SK-N-SH (cell line): ENCODE data around the gene KRT72. TPM values are rescaled to one million over a fixed set of nuclear protein-coding genes. Genes with fewer than 3 reads are reported as not detected.

Experiments
- CTCF ChIA-PET: fragments of 300-600, 350-600 bp; formaldehyde crosslinking; extraction: SDS; loops from one replicate; lab custom pipeline; 2021; lab: Yijun Ruan, JAX
- POLR2A ChIA-PET: fragments of 350-600 bp; sonication (Branson Sonifier 250); formaldehyde crosslinking; extraction: SDS; loops from one replicate; lab custom pipeline; 2020; ENCODE audit warnings: antibody characterized with exemption, inconsistent platforms; lab: Yijun Ruan, JAX
- DNase-seq: peaks from one replicate; pipeline ENCODE4 v3.0.0; 2012
- H2AFZ ChIP-seq: fragments of 200-600 bp; sonication (generic); 2 replicates; pipeline ENCODE4 v1.8.1; 2016; ENCODE audit warnings: antibody characterized with exemption, mild to moderate bottlenecking, low read depth
- H3F3A ChIP-seq: fragments of 200-600 bp; sonication (generic); replicated peaks from 2 replicates; pipeline ENCODE3; 2016; ENCODE audit warnings: antibody characterized with exemption, mild to moderate bottlenecking; ENCODE audit not compliant: insufficient read depth
- H3K27ac ChIP-seq, 2 experiments: fragments of 200-500 bp in 1 of 2; fragments of 200-600 bp in 1 of 2; sonication (Bioruptor generic) in 1 of 2; sonication (generic), shearing (Covaris generic) in 1 of 2; 2 replicates each; pipeline versions ENCODE4 v1.5.1 to v1.6.1; 2014 to 2016; ENCODE audit warnings: low read depth in 2 of 2, inconsistent platforms in 1 of 2, low read length in 1 of 2, mild to moderate bottlenecking in 1 of 2, mixed read lengths in 1 of 2
- H3K27me3 ChIP-seq: fragments of 200-600 bp; sonication (generic), shearing (Covaris generic); 2 replicates; pipeline ENCODE4 v1.6.1; 2016; ENCODE audit warnings: mixed run types; ENCODE audit not compliant: insufficient read depth
- H3K36me3 ChIP-seq, 2 experiments: fragments of 200-500 bp in 1 of 2; fragments of 200-600 bp in 1 of 2; sonication (Bioruptor generic) in 1 of 2; sonication (generic) in 1 of 2; replicated peaks in 1 of 2; 2 replicates each; pipeline versions ENCODE3 to v1.5.1; 2014 to 2016; ENCODE audit warnings: low read length in 1 of 2, mild to moderate bottlenecking in 1 of 2; ENCODE audit not compliant: insufficient read depth in 2 of 2, control insufficient read depth in 1 of 2
- H3K4me1 ChIP-seq, 2 experiments: fragments of 200-500 bp in 1 of 2; fragments of 200-600 bp in 1 of 2; sonication (Bioruptor generic) in 1 of 2; sonication (generic), shearing (Covaris generic) in 1 of 2; 2 replicates each; pipeline versions ENCODE4 v1.5.1 to v1.6.1; 2014 to 2016; ENCODE audit warnings: low read depth in 1 of 2, low read length in 1 of 2, mixed run types in 1 of 2; ENCODE audit not compliant: insufficient read depth in 2 of 2, control insufficient read depth in 1 of 2
- H3K4me2 ChIP-seq: fragments of 200-600 bp; sonication (generic), shearing (Covaris generic); 2 replicates; pipeline ENCODE4 v1.6.1; 2017; ENCODE audit warnings: mixed run types
- H3K4me3 ChIP-seq, 2 experiments: fragments of 200-500 bp in 1 of 2; fragments of 200-600 bp in 1 of 2; sonication (Bioruptor generic) in 1 of 2; sonication (generic), shearing (Covaris generic) in 1 of 2; 2 replicates each; pipeline versions ENCODE4 v1.5.1 to v1.8.1; 2014 to 2016; ENCODE audit warnings: low read depth in 2 of 2, inconsistent platforms in 1 of 2, low read length in 1 of 2, mild to moderate bottlenecking in 1 of 2, mixed read lengths in 1 of 2, moderate library complexity in 1 of 2
- H3K79me2 ChIP-seq: fragments of 200-600 bp; sonication (generic); 2 replicates; pipeline ENCODE4 v1.8.1; 2017; ENCODE audit warnings: mild to moderate bottlenecking; ENCODE audit not compliant: insufficient read depth
- H3K9ac ChIP-seq: fragments of 200-600 bp; sonication (generic); 2 replicates; pipeline ENCODE4 v1.6.1; 2017; ENCODE audit warnings: mixed run types
- H3K9me2 ChIP-seq: fragments of 200-600 bp; sonication (generic); 2 replicates; pipeline ENCODE4 v1.6.1; 2017; ENCODE audit warnings: mixed run types
- H3K9me3 ChIP-seq: fragments of 200-600 bp; sonication (generic); 2 replicates; pipeline ENCODE4 v1.6.1; 2017; ENCODE audit warnings: mixed run types, mild to moderate bottlenecking, moderate library complexity
- H4K20me1 ChIP-seq: fragments of 200-600 bp; sonication (generic); 2 replicates; pipeline ENCODE4 v1.6.1; 2017; ENCODE audit warnings: mild to moderate bottlenecking, mixed run types; ENCODE audit not compliant: insufficient read depth
- FOXJ3 ChIP-seq: sonication (generic); formaldehyde crosslinking; IDR thresholded peaks from 2 replicates; pipeline ENCODE4 v1.5.1; 2020; ENCODE audit warnings: mild to moderate bottlenecking, missing genetic modification reagents
- GABPA ChIP-seq: IDR thresholded peaks from 2 replicates; pipeline ENCODE4 v1.4.0; 2012; ENCODE audit warnings: low read depth, mild to moderate bottlenecking
- GATA2 ChIP-seq: sonication (generic); formaldehyde crosslinking; IDR thresholded peaks from 2 replicates; pipeline ENCODE4 v1.5.0; 2020; ENCODE audit warnings: mild to moderate bottlenecking, missing genetic modification reagents
- JUND ChIP-seq: IDR thresholded peaks from 2 replicates; pipeline ENCODE4 v1.4.0; 2012
- NRF1 ChIP-seq: IDR thresholded peaks from 2 replicates; pipeline ENCODE4 v1.6.1; 2012; ENCODE audit warnings: low read depth, mild to moderate bottlenecking, low read length
- POLR2AphosphoS5 ChIP-seq: IDR thresholded peaks from 2 replicates; pipeline ENCODE4 v1.6.1; 2012; ENCODE audit warnings: low read depth, low read length
- RFX5 ChIP-seq: IDR thresholded peaks from 2 replicates; pipeline ENCODE4 v1.6.1; 2012; ENCODE audit warnings: mild to moderate bottlenecking, improper control_type of control experiment, low read length
- SIN3A ChIP-seq: IDR thresholded peaks from 2 replicates; pipeline ENCODE4 v1.6.1; 2012; ENCODE audit warnings: low read depth, mild to moderate bottlenecking, low read length, moderate library complexity, borderline replicate concordance
- TAF1 ChIP-seq: IDR thresholded peaks from 2 replicates; pipeline ENCODE4 v1.6.1; 2012; ENCODE audit warnings: low read depth, mild to moderate bottlenecking, low read length, moderate library complexity, borderline replicate concordance
- TCF12 ChIP-seq: IDR thresholded peaks from 2 replicates; pipeline ENCODE4 v1.4.0; 2012
- USF2 ChIP-seq: fragments of 150-350 bp; IDR thresholded peaks from 2 replicates; pipeline ENCODE4 v1.6.1; 2017; ENCODE audit warnings: antibody characterized with exemption, low read length, low read depth, borderline replicate concordance
- WGBS: methylation state at CpG from one replicate; pipeline ENCODE4 v1.1.6; 2017; ENCODE audit warnings: low lambda C conversion rate; 5-methylcytosine and 5-hydroxymethylcytosine counted together
- polyA plus RNA-seq, 3 experiments: library from polyadenylated mRNA; depleted of rRNA; stranded (reverse); fragments of >200 nt; gene quantifications; 2 replicates each; pipeline ENCODE4 v1.2.3, GENCODE V29; 2012
- TF ChIP-seq, protein P1 (sequence below): IDR thresholded peaks from 2 replicates; pipeline ENCODE4 v1.4.0; 2012; ENCODE audit warnings: low read depth, borderline replicate concordance

KRT72 gene
- polyA plus RNA-seq, 1 of the 3 experiments (the other 2 are of a cell fraction): not detected

DNA sequence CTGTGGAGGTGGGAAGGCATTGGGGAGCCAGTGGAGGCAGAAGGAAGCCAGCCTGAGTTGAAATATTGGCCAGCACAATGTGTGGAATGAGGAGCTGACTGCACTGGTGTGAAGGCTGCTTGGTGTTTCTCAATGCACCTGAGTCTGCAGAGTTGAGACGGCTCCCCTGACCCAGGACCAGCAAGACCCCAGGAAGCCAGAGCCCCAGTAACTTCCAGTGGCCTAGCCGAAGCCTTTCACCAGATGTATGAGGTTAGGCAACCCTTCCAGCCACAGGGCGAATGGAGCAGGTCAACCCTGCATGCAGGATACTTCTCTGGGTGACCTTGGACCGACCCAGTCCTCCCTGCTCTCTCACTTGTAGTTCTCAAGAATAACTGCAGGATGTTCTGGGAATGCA lies 30.0 kb upstream of the KRT72 start:
- Histone ChIP-seq H3K4me1 (no peaks in the 10 kb centered on the region), H3K9me3 (no peaks in the 10 kb centered on the region)
- 13% methylated on average over 3 of the region's 4 CpGs for WGBS
- TF ChIP-seq GABPA: no peak
- TF ChIP-seq FOXJ3 (CRISPR knock-in tag): no peak
- no peak for TF ChIP-seq TAF1
- TF ChIP-seq JUND: no peak
- TF ChIP-seq POLR2AphosphoS5: no peak
- TF ChIP-seq SIN3A: no peak
- no peak for TF ChIP-seq USF2
- TF ChIP-seq GATA2 (CRISPR knock-in tag): no peak
- TF ChIP-seq, protein P1, sequence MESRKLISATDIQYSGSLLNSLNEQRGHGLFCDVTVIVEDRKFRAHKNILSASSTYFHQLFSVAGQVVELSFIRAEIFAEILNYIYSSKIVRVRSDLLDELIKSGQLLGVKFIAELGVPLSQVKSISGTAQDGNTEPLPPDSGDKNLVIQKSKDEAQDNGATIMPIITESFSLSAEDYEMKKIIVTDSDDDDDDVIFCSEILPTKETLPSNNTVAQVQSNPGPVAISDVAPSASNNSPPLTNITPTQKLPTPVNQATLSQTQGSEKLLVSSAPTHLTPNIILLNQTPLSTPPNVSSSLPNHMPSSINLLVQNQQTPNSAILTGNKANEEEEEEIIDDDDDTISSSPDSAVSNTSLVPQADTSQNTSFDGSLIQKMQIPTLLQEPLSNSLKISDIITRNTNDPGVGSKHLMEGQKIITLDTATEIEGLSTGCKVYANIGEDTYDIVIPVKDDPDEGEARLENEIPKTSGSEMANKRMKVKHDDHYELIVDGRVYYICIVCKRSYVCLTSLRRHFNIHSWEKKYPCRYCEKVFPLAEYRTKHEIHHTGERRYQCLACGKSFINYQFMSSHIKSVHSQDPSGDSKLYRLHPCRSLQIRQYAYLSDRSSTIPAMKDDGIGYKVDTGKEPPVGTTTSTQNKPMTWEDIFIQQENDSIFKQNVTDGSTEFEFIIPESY: no peak
- TF ChIP-seq NRF1: no peak
- no peak for TF ChIP-seq TCF12
- TF ChIP-seq, all 33 proteins: peak for 0
- no peaks in the 10 kb centered on the region for H3K36me3 ChIP-seq
- H3K4me2 ChIP-seq: no peak overlapping the region
- H3K4me3 ChIP-seq: no peak overlapping the region
- peaks cover 26% of the 10 kb centered on the region for H3K27me3 ChIP-seq
- POLR2A ChIA-PET: no interaction called here
- H2AFZ ChIP-seq: no peak overlapping the region
- H4K20me1 ChIP-seq: no peaks in the 10 kb centered on the region
- H3K79me2 ChIP-seq: no peaks in the 10 kb centered on the region
- no peak overlapping the region for H3K27ac ChIP-seq
- DNase-seq: no peak
- CTCF ChIA-PET: interaction anchor here (1.2 kb wide), 1 partner anchor 248 kb away, joined by 3 read pairs; no protein-coding TSS in a partner anchor
- no peak overlapping the region for H3K9ac ChIP-seq
- no peaks in the 10 kb centered on the region for H3K9me2 ChIP-seq
- H3F3A ChIP-seq: no peaks in the 10 kb centered on the region

DNA sequence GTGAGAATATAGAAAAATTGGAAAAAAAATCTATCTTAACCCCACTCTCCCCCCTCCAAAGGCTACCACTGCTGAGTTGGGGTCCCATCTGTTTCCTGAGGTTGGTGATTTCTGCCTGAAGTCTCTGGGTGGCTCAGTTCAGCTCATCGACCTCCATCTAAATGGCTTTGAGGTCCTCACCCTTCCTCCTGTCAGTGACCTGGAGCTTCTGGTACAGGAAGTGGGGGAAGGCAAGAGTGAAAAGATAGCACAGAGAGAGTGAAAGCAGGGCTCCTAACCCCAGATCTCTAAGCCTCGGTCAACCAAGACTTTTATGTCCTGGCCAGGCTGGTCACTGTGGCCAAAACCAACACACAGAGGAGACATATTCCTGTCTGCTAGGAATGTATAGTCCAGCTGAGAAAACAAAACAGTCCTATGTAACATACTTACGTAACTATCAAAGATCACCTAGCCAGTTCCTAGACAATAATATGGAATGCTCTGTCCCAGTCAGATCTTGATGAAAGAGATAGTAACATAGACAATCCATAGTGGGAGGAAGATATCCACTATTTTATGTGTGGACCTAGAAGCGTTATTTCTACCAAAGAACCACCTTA lies 29.4 kb upstream of the KRT72 start:
- no peak overlapping the region for H3K4me3 ChIP-seq
- H3K9me3 ChIP-seq: no peaks in the 10 kb centered on the region
- H2AFZ ChIP-seq: no peak overlapping the region
- WGBS: 24% methylated on average over 4 of the region's 4 CpGs
- ChIA-PET POLR2A (no interaction called here), CTCF (interaction anchor here (1.2 kb wide), 1 partner anchor 249 kb away, joined by 3 read pairs; no protein-coding TSS in a partner anchor)
- H3K36me3 ChIP-seq: no peaks in the 10 kb centered on the region
- DNase-seq: no peak
- peaks cover 26% of the 10 kb centered on the region; the same call in 1 of the 2 replicates for H3K27me3 ChIP-seq
- H3K27ac ChIP-seq: no peak overlapping the region
- no peaks in the 10 kb centered on the region for H3K79me2 ChIP-seq
- no peak for TF ChIP-seq RFX5
- TF ChIP-seq, all 33 proteins: peak for 0
- H3K4me1 ChIP-seq: no peaks in the 10 kb centered on the region
- H3K4me2 ChIP-seq: no peak overlapping the region
- H3F3A ChIP-seq: no peaks in the 10 kb centered on the region
- no peaks in the 10 kb centered on the region for H4K20me1 ChIP-seq
- no peak overlapping the region for H3K9ac ChIP-seq
- H3K9me2 ChIP-seq: no peaks in the 10 kb centered on the region
